ENCODE data around the gene COG3. TPM values are rescaled to one million over a fixed set of nuclear protein-coding genes. Genes with fewer than 3 reads are reported as not detected.

The COG3 gene
- total and polyA plus RNA-seq, 2 experiments from 2014 or later: 17.1 to 23.9 TPM

GRCh38 chr13:45501175-45501526 is 36.4 kb downstream of the COG3 start:
- H3K9me2 ChIP-seq (ENCODE audit: insufficient read depth): no peaks in the 10 kb centered on the region
- H3K27me3 Mint-ChIP-seq (ENCODE audit: insufficient read depth, low read depth, poor library complexity): no peaks in the 10 kb centered on the region
- H3K36me3 ChIP-seq (ENCODE audit: insufficient read depth): peaks cover 27% of the 10 kb centered on the region
- H3F3A ChIP-seq (replicated peaks; ENCODE audit: low read depth): no peaks in the 10 kb centered on the region
- peaks cover 41% of the 10 kb centered on the region for H3K36me3 Mint-ChIP-seq (ENCODE audit: low read depth)
- H3K4me2 ChIP-seq: no peak overlapping the region
- H4K20me1 ChIP-seq (replicated peaks; ENCODE audit: insufficient read depth): peaks cover 9% of the 10 kb centered on the region; the same call in 1 of the 2 replicates
- H3K27ac ChIP-seq (ENCODE audit: low read depth): no peak overlapping the region
- H3K4me1 ChIP-seq (ENCODE audit: insufficient read depth): no peaks in the 10 kb centered on the region
- DNase-seq (ENCODE audit: low spot score) (no peak), ATAC-seq (no peak)
- peak overlapping the region; percentile 15 for H3K27ac Mint-ChIP-seq
- no peaks in the 10 kb centered on the region for H3K79me2 ChIP-seq (replicated peaks; ENCODE audit: insufficient read depth)
- H3K27me3 ChIP-seq (ENCODE audit: insufficient read depth): no peaks in the 10 kb centered on the region
- no peak overlapping the region for H3K4me3 ChIP-seq
- no peak overlapping the region for H2AFZ ChIP-seq
- no peaks in the 10 kb centered on the region for H3K4me1 Mint-ChIP-seq
- TF ChIP-seq NANOG (IDR thresholded peaks at IDR 0.05; ENCODE audit: borderline replicate concordance) (no peak), EZH2phosphoT487 (IDR thresholded peaks at IDR 0.05; ENCODE audit: unreplicated experiment) (no peak)
- peaks cover 4% of the 10 kb centered on the region; the same call in 1 of the 3 replicates for H3K9me3 Mint-ChIP-seq
- H3K4me3 Mint-ChIP-seq: no peak overlapping the region

- Histone ChIP-seq H3K4me2 (no peak overlapping the region), H3K79me2 (replicated peaks; ENCODE audit: insufficient read depth) (no peaks in the 10 kb centered on the region), H3K4me1 (ENCODE audit: insufficient read depth) (no peaks in the 10 kb centered on the region), H3K36me3 (ENCODE audit: insufficient read depth) (peaks cover 25% of the 10 kb centered on the region), H2AFZ (no peak overlapping the region), H3K4me3 (no peak overlapping the region), H3K27ac (ENCODE audit: low read depth) (no peak overlapping the region), H3F3A (replicated peaks; ENCODE audit: low read depth) (no peaks in the 10 kb centered on the region), H4K20me1 (replicated peaks; ENCODE audit: insufficient read depth) (peaks cover 9% of the 10 kb centered on the region; the same call in 1 of the 2 replicates), H3K9me2 (ENCODE audit: insufficient read depth) (no peaks in the 10 kb centered on the region), H3K27me3 (ENCODE audit: insufficient read depth) (no peaks in the 10 kb centered on the region)
- Mint-ChIP-seq H3K27ac (no peak overlapping the region), H3K36me3 (ENCODE audit: low read depth) (peaks cover 31% of the 10 kb centered on the region), H3K27me3 (ENCODE audit: insufficient read depth, low read depth, poor library complexity) (no peaks in the 10 kb centered on the region), H3K4me1 (no peaks in the 10 kb centered on the region), H3K4me3 (no peak overlapping the region), H3K9me3 (peaks cover 2% of the 10 kb centered on the region; the same call in 1 of the 3 replicates)
- DNase-seq (ENCODE audit: low spot score) (no peak), ATAC-seq (no peak)
- TF ChIP-seq JUNB (IDR thresholded peaks at IDR 0.05; ENCODE audit: unreplicated experiment) (no peak), CTCF (conservative IDR thresholded peaks at IDR 0.05; ENCODE audit: low read depth in 2 of 2) (no peak), ZNF462 (CRISPR knock-in tag; IDR thresholded peaks at IDR 0.05) (no peak), POLR2AphosphoS5 (IDR thresholded peaks at IDR 0.05; ENCODE audit: low read depth) (no peak), ZNF331 (CRISPR knock-in tag; IDR thresholded peaks at IDR 0.05; ENCODE audit: low read depth) (no peak), NANOG (IDR thresholded peaks at IDR 0.05; ENCODE audit: borderline replicate concordance) (no peak), ETS1 (IDR thresholded peaks at IDR 0.05) (no peak), CREB1 (CRISPR knock-in tag; IDR thresholded peaks at IDR 0.05; ENCODE audit: low read depth) (no peak), REST (IDR thresholded peaks at IDR 0.05; ENCODE audit: unreplicated experiment) (no peak)
Measured at GRCh38 chr13:45503658-45504057, 38.9 kb downstream of the COG3 start.

Data from GM23338 (cell line).